ENCODE measurements around the gene OR2T11. TPM values are rescaled to one million over a fixed set of nuclear protein-coding genes. Genes with fewer than 3 reads are reported as not detected.

Gene OR2T11
- polyA plus RNA-seq, 4 donors = not detected

GRCh38 chr1:248599396-248599795, 35.5 kb downstream of the OR2T11 start:
- no peaks in the 10 kb centered on the region for H3K4me1 ChIP-seq (ENCODE audit: control insufficient read depth in 3 of 3, insufficient read depth in 2 of 3, low read depth in 1 of 3, low read length in 2 of 3)
- no peaks in the 10 kb centered on the region for H3K36me3 ChIP-seq (ENCODE audit: control insufficient read depth in 3 of 3, insufficient read depth in 2 of 3, low read depth in 1 of 3, low read length in 3 of 3)
- DNase-seq (no peak), FAIRE-seq (no peak)
- 70 to 72% (median 71%) methylated on average over 8 of the region's 8 CpGs for WGBS, 3 donors
- no peak overlapping the region for H3K27ac ChIP-seq (ENCODE audit: low read depth in 1 of 3, low read length in 2 of 3)
- no peak overlapping the region for H3K4me3 ChIP-seq (ENCODE audit: low read depth in 1 of 3, low read length in 3 of 3)
- H3K9me3 ChIP-seq (ENCODE audit: control insufficient read depth in 2 of 2, insufficient read depth in 1 of 2, low read depth in 1 of 2, low read length in 1 of 2) = no peaks in the 10 kb centered on the region
- H3K27me3 ChIP-seq (ENCODE audit: control insufficient read depth in 3 of 3, insufficient read depth in 3 of 3, low read length in 3 of 3) = no peaks in the 10 kb centered on the region

GRCh38 chr1:248597589-248597988, 37.3 kb downstream of the OR2T11 start, which contains the start of gene OR2T10:
Gene OR2T10 (minus strand): TSS chr1:248597700. CDS start chr1:248593768, 3,932 bp downstream.
- Histone ChIP-seq H3K27me3 (ENCODE audit: control insufficient read depth in 3 of 3, insufficient read depth in 3 of 3, low read length in 3 of 3) (no peaks in the 10 kb centered on the region), H3K9me3 (ENCODE audit: control insufficient read depth in 2 of 2, insufficient read depth in 1 of 2, low read depth in 1 of 2, low read length in 1 of 2) (no peaks in the 10 kb centered on the region), H3K27ac (ENCODE audit: low read depth in 1 of 3, low read length in 2 of 3) (no peak within 1 kb of the TSS), H3K4me3 (ENCODE audit: low read depth in 1 of 3, low read length in 3 of 3) (no peak within 1 kb of the TSS), H3K36me3 (ENCODE audit: control insufficient read depth in 3 of 3, insufficient read depth in 2 of 3, low read depth in 1 of 3, low read length in 3 of 3) (no peaks in the 10 kb centered on the region), H3K4me1 (ENCODE audit: control insufficient read depth in 3 of 3, insufficient read depth in 2 of 3, low read depth in 1 of 3, low read length in 2 of 3) (no peaks in the 10 kb centered on the region)
- WGBS, 3 donors = 87 to 95% (median 91%) methylated on average over 6 of the region's 6 CpGs
- no peak for FAIRE-seq
- DNase-seq = no peak

GRCh38 chr1:248596615-248597014, 38.3 kb downstream of the OR2T11 start:
- Histone ChIP-seq H3K27ac (ENCODE audit: low read depth in 1 of 3, low read length in 2 of 3) (no peak overlapping the region), H3K4me3 (ENCODE audit: low read depth in 1 of 3, low read length in 3 of 3) (no peak overlapping the region), H3K36me3 (ENCODE audit: control insufficient read depth in 3 of 3, insufficient read depth in 2 of 3, low read depth in 1 of 3, low read length in 3 of 3) (no peaks in the 10 kb centered on the region), H3K9me3 (ENCODE audit: control insufficient read depth in 2 of 2, insufficient read depth in 1 of 2, low read depth in 1 of 2, low read length in 1 of 2) (no peaks in the 10 kb centered on the region), H3K4me1 (ENCODE audit: control insufficient read depth in 3 of 3, insufficient read depth in 2 of 3, low read depth in 1 of 3, low read length in 2 of 3) (no peaks in the 10 kb centered on the region), H3K27me3 (ENCODE audit: control insufficient read depth in 3 of 3, insufficient read depth in 3 of 3, low read length in 3 of 3) (no peaks in the 10 kb centered on the region)
- DNase-seq (no peak), FAIRE-seq (no peak)
- WGBS, 3 donors = 33 to 76% (median 60%) methylated on average over 2 of the region's 2 CpGs

DNA sequence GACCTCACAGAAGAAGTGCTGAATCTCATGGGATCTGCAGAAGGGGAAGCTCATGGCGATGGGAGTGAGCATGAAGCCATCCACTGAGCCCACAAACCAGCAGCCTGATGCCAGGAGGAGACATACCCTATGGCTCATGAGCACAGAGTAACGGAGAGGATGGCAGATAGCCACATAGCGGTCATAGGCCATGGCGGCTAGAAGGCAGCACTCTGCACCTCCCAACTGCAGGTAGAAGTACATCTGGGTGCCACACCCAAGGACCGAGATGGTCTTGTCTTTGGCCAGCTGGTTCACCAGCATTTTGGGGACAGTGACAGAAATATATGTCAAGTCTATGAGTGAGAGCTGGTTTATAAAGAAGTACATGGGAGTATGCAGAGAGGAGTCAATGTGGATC, 41.7 kb downstream of the OR2T11 start:
- no peaks in the 10 kb centered on the region for H3K4me1 ChIP-seq (ENCODE audit: control insufficient read depth in 3 of 3, insufficient read depth in 2 of 3, low read depth in 1 of 3, low read length in 2 of 3)
- FAIRE-seq = no peak
- H3K9me3 ChIP-seq (ENCODE audit: control insufficient read depth in 2 of 2, insufficient read depth in 1 of 2, low read depth in 1 of 2, low read length in 1 of 2) = no peaks in the 10 kb centered on the region
- no peaks in the 10 kb centered on the region for H3K36me3 ChIP-seq (ENCODE audit: control insufficient read depth in 3 of 3, insufficient read depth in 2 of 3, low read depth in 1 of 3, low read length in 3 of 3)
- H3K27ac ChIP-seq (ENCODE audit: low read depth in 1 of 3, low read length in 2 of 3) = no peak overlapping the region
- H3K4me3 ChIP-seq (ENCODE audit: low read depth in 1 of 3, low read length in 3 of 3) = no peak overlapping the region
- WGBS, 3 donors = 80 to 85% (median 84%) methylated on average over 5 of the region's 5 CpGs
- DNase-seq = no peak
- H3K27me3 ChIP-seq (ENCODE audit: control insufficient read depth in 3 of 3, insufficient read depth in 3 of 3, low read length in 3 of 3) = no peaks in the 10 kb centered on the region

- FAIRE-seq = no peak
- H3K4me3 ChIP-seq (ENCODE audit: low read depth in 1 of 3, low read length in 3 of 3) = no peak overlapping the region
- H3K36me3 ChIP-seq (ENCODE audit: control insufficient read depth in 3 of 3, insufficient read depth in 2 of 3, low read depth in 1 of 3, low read length in 3 of 3) = no peaks in the 10 kb centered on the region
- 67 to 77% (median 71%) methylated on average over 1 of the region's 1 CpG for WGBS, 3 donors
- no peaks in the 10 kb centered on the region for H3K27me3 ChIP-seq (ENCODE audit: control insufficient read depth in 3 of 3, insufficient read depth in 3 of 3, low read length in 3 of 3)
- H3K27ac ChIP-seq (ENCODE audit: low read depth in 1 of 3, low read length in 2 of 3) = no peak overlapping the region
- H3K4me1 ChIP-seq (ENCODE audit: control insufficient read depth in 3 of 3, insufficient read depth in 2 of 3, low read depth in 1 of 3, low read length in 2 of 3) = no peaks in the 10 kb centered on the region
- no peak for DNase-seq
- H3K9me3 ChIP-seq (ENCODE audit: control insufficient read depth in 2 of 2, insufficient read depth in 1 of 2, low read depth in 1 of 2, low read length in 1 of 2) = no peaks in the 10 kb centered on the region
Observed at GRCh38 chr1:248592655-248593054, 42.2 kb downstream of the OR2T11 start.

- DNase-seq (no peak), FAIRE-seq (no peak)
- WGBS, 3 donors = 90 to 94% (median 94%) methylated on average over 17 of the region's 17 CpGs
- Histone ChIP-seq H3K4me1 (ENCODE audit: control insufficient read depth in 3 of 3, insufficient read depth in 2 of 3, low read depth in 1 of 3, low read length in 2 of 3) (no peaks in the 10 kb centered on the region), H3K4me3 (ENCODE audit: low read depth in 1 of 3, low read length in 3 of 3) (no peak overlapping the region), H3K27ac (ENCODE audit: low read depth in 1 of 3, low read length in 2 of 3) (no peak overlapping the region), H3K36me3 (ENCODE audit: control insufficient read depth in 3 of 3, insufficient read depth in 2 of 3, low read depth in 1 of 3, low read length in 3 of 3) (no peaks in the 10 kb centered on the region), H3K27me3 (ENCODE audit: control insufficient read depth in 3 of 3, insufficient read depth in 3 of 3, low read length in 3 of 3) (no peaks in the 10 kb centered on the region), H3K9me3 (ENCODE audit: control insufficient read depth in 2 of 2, insufficient read depth in 1 of 2, low read depth in 1 of 2, low read length in 1 of 2) (no peaks in the 10 kb centered on the region)
Observed at GRCh38 chr1:248590055-248590454, 44.8 kb downstream of the OR2T11 start.

GRCh38 chr1:248589334-248589733, 45.6 kb downstream of the OR2T11 start:
- Histone ChIP-seq H3K27me3 (ENCODE audit: control insufficient read depth in 3 of 3, insufficient read depth in 3 of 3, low read length in 3 of 3) (no peaks in the 10 kb centered on the region), H3K36me3 (ENCODE audit: control insufficient read depth in 3 of 3, insufficient read depth in 2 of 3, low read depth in 1 of 3, low read length in 3 of 3) (no peaks in the 10 kb centered on the region), H3K9me3 (ENCODE audit: control insufficient read depth in 2 of 2, insufficient read depth in 1 of 2, low read depth in 1 of 2, low read length in 1 of 2) (no peaks in the 10 kb centered on the region), H3K27ac (ENCODE audit: low read depth in 1 of 3, low read length in 2 of 3) (no peak overlapping the region), H3K4me3 (ENCODE audit: low read depth in 1 of 3, low read length in 3 of 3) (no peak overlapping the region), H3K4me1 (ENCODE audit: control insufficient read depth in 3 of 3, insufficient read depth in 2 of 3, low read depth in 1 of 3, low read length in 2 of 3) (no peaks in the 10 kb centered on the region)
- no peak for DNase-seq
- no peak for FAIRE-seq
- 73 to 80% (median 78%) methylated on average over 3 of the region's 3 CpGs for WGBS, 3 donors

- Histone ChIP-seq H3K4me1 (ENCODE audit: control insufficient read depth in 3 of 3, insufficient read depth in 2 of 3, low read depth in 1 of 3, low read length in 2 of 3) (no peaks in the 10 kb centered on the region), H3K27me3 (ENCODE audit: control insufficient read depth in 3 of 3, insufficient read depth in 3 of 3, low read length in 3 of 3) (no peaks in the 10 kb centered on the region), H3K4me3 (ENCODE audit: low read depth in 1 of 3, low read length in 3 of 3) (no peak overlapping the region), H3K27ac (ENCODE audit: low read depth in 1 of 3, low read length in 2 of 3) (no peak overlapping the region), H3K9me3 (ENCODE audit: control insufficient read depth in 2 of 2, insufficient read depth in 1 of 2, low read depth in 1 of 2, low read length in 1 of 2) (no peaks in the 10 kb centered on the region), H3K36me3 (ENCODE audit: control insufficient read depth in 3 of 3, insufficient read depth in 2 of 3, low read depth in 1 of 3, low read length in 3 of 3) (no peaks in the 10 kb centered on the region)
- DNase-seq = no peak
- 79 to 84% (median 79%) methylated on average over 3 of the region's 3 CpGs for WGBS, 3 donors
- no peak for FAIRE-seq
Observed at GRCh38 chr1:248585266-248585665, 49.6 kb downstream of the OR2T11 start.

GRCh38 chr1:248576260-248576980, 58.5 kb downstream of the OR2T11 start:
- H3K27ac ChIP-seq (ENCODE audit: low read depth in 1 of 3, low read length in 2 of 3) = no peak overlapping the region
- no peaks in the 10 kb centered on the region for H3K27me3 ChIP-seq (ENCODE audit: control insufficient read depth in 3 of 3, insufficient read depth in 3 of 3, low read length in 3 of 3)
- 73 to 79% (median 76%) methylated on average over 9 of the region's 9 CpGs for WGBS, 3 donors
- H3K4me1 ChIP-seq (ENCODE audit: control insufficient read depth in 3 of 3, insufficient read depth in 2 of 3, low read depth in 1 of 3, low read length in 2 of 3) = no peaks in the 10 kb centered on the region
- no peak for DNase-seq
- no peak overlapping the region for H3K4me3 ChIP-seq (ENCODE audit: low read depth in 1 of 3, low read length in 3 of 3)
- FAIRE-seq = no peak
- no peaks in the 10 kb centered on the region for H3K9me3 ChIP-seq (ENCODE audit: control insufficient read depth in 2 of 2, insufficient read depth in 1 of 2, low read depth in 1 of 2, low read length in 1 of 2)
- no peaks in the 10 kb centered on the region for H3K36me3 ChIP-seq (ENCODE audit: control insufficient read depth in 3 of 3, insufficient read depth in 2 of 3, low read depth in 1 of 3, low read length in 3 of 3)

Data from small intestine (tissue), 7 donors.